K562 (cell line): ENCODE data around the gene RPL38. TPM values are rescaled to one million over a fixed set of nuclear protein-coding genes. Genes with fewer than 3 reads are reported as not detected.
A peak's percentile ranks its signal among the peaks of the same experiment; 100 is the strongest.

Experiments used
- ATAC-seq: fragments of 200-7000 bp; cut with Tn5 transposase; 3 replicates; pipeline ENCODE4 v1.9.1; 2020; ENCODE audit warnings: moderate library complexity
- BruUV-seq: library from RNA; stranded (reverse); fragments of 400-500 nt; replicated peaks from 2 replicates; lab custom pipeline; 2021; lab: Mats Ljungman, UMichigan
- CTCF ChIA-PET: fragments of 300-600 bp; formaldehyde crosslinking; extraction: SDS; loops from one replicate; lab custom pipeline; 2021; ENCODE audit warnings: low intra/inter-chr PET ratio; lab: Yijun Ruan, JAX
- POLR2A ChIA-PET: fragments of 300-600, 350-650 bp; sonication (Branson Sonifier 250); formaldehyde crosslinking; extraction: SDS; loops from one replicate; lab custom pipeline; 2021; ENCODE audit warnings: antibody characterized with exemption, inconsistent platforms; lab: Yijun Ruan, JAX
- DNase-seq, 4 experiments: peaks; one replicate each; pipeline versions ENCODE4 v3.0.0 to v3.0.0-alpha.2; 2011 to 2018; ENCODE audit warnings: low spot score in 3 of 4, mixed read lengths in 3 of 4; ENCODE audit errors: extremely low read depth in 1 of 4
- FAIRE-seq: peaks from 2 replicates; lab custom pipeline; 2011; peaks lifted over from hg19 to GRCh38; lab: Jason Lieb, UNC
- H2AFZ ChIP-seq: 2 replicates; pipeline ENCODE4 v1.6.0; 2011; ENCODE audit warnings: low read depth, low read length, control low read depth, inconsistent platforms
- H3K27ac ChIP-seq: fragments of 200-600 bp; 3 replicates; pipeline ENCODE4 v1.8.0; 2011; ENCODE audit warnings: low read depth, mild to moderate bottlenecking, control low read depth, inconsistent platforms, low read length, moderate library complexity, mixed read lengths; ENCODE audit errors: extremely low read depth
- H3K27me3 ChIP-seq, 2 experiments: fragments of 300-600 bp in 1 of 2; 2 replicates in 1 of 2; 3 replicates in 1 of 2; pipeline versions ENCODE4 v1.6.0 to v1.8.0; 2011; ENCODE audit warnings: inconsistent platforms in 2 of 2, low read length in 2 of 2, mild to moderate bottlenecking in 1 of 2, mixed read lengths in 1 of 2, moderate library complexity in 1 of 2; ENCODE audit not compliant: control insufficient read depth in 2 of 2, insufficient read depth in 2 of 2
- H3K36me3 ChIP-seq: fragments of 300-600 bp; 3 replicates; pipeline ENCODE4 v1.8.0; 2011; ENCODE audit warnings: mild to moderate bottlenecking, low read length, inconsistent platforms; ENCODE audit not compliant: control insufficient read depth, insufficient read depth
- H3K4me1 ChIP-seq, 2 experiments: fragments of 200-600 bp in 1 of 2; replicated peaks in 1 of 2; 2 replicates in 1 of 2; 3 replicates in 1 of 2; pipeline versions ENCODE4 v1.5.1 to v1.8.0; 2011; ENCODE audit warnings: inconsistent platforms in 2 of 2, low read length in 2 of 2, mild to moderate bottlenecking in 1 of 2, mixed read lengths in 1 of 2, moderate library complexity in 1 of 2; ENCODE audit not compliant: control insufficient read depth in 2 of 2, insufficient read depth in 2 of 2
- H3K4me2 ChIP-seq: 2 replicates; pipeline ENCODE4 v1.6.1; 2011; ENCODE audit warnings: low read length, control low read depth, inconsistent platforms, mixed read lengths; ENCODE audit not compliant: insufficient read depth
- H3K4me3 ChIP-seq: fragments of 200-600 bp; sonication (generic), shearing (Covaris generic); 2 replicates; pipeline ENCODE4 v1.5.1; 2016; ENCODE audit warnings: control low read depth, inconsistent platforms
- H3K79me2 ChIP-seq: fragments of 200-600 bp; 3 replicates; pipeline ENCODE4 v1.8.0; 2011; ENCODE audit warnings: low read length, inconsistent platforms; ENCODE audit not compliant: control insufficient read depth, insufficient read depth
- H3K9ac ChIP-seq, 2 experiments: 2 replicates each; pipeline versions ENCODE4 v1.6.0 to v1.6.1; 2011; ENCODE audit warnings: low read depth in 2 of 2, low read length in 2 of 2, control low read depth in 1 of 2, inconsistent platforms in 1 of 2, mild to moderate bottlenecking in 1 of 2, mixed read lengths in 1 of 2; ENCODE audit not compliant: insufficient read depth in 1 of 2
- H3K9me1 ChIP-seq: one replicate; pipeline ENCODE4 v1.6.0; 2011; ENCODE audit warnings: inconsistent platforms, mild to moderate bottlenecking, low read length, moderate library complexity; ENCODE audit not compliant: control insufficient read depth, insufficient read depth
- H3K9me3 ChIP-seq: replicated peaks from 2 replicates; pipeline ENCODE4 v1.5.1; 2011; ENCODE audit warnings: low read depth, low read length, inconsistent platforms; ENCODE audit not compliant: control insufficient read depth, insufficient read depth
- H4K20me1 ChIP-seq: replicated peaks from 2 replicates; pipeline ENCODE4 v1.6.1; 2011; ENCODE audit warnings: low read length, inconsistent platforms, mixed read lengths; ENCODE audit not compliant: control insufficient read depth, insufficient read depth
- ZNF311 ChIP-seq: fragments of 250-450 bp; sonication (Bioruptor Pico); IDR thresholded peaks from 2 replicates; pipeline ENCODE4 v1.4.0; 2020; ENCODE audit warnings: mild to moderate bottlenecking, moderate library complexity
- WGBS: fragments of 100-300 bp; shearing (Covaris generic); methylation state at CpG from one replicate; pipeline ENCODE4 v1.1.6; 2016; ENCODE audit warnings: low coverage, mixed read lengths; ENCODE audit not compliant: insufficient coverage; ENCODE audit errors: missing lambda C conversion rate; 5-methylcytosine and 5-hydroxymethylcytosine counted together
- in situ Hi-C: fragments of 300-500 bp; cut with MboI; formaldehyde crosslinking; loops from 4 replicates; pipeline ENCODE4 v1.15.0; 2018; ENCODE audit warnings: inconsistent platforms, mixed read lengths
- intact Hi-C: fragments of 100-400 bp; cut with micrococcal nuclease; formaldehyde crosslinking; loops from 2 replicates; pipeline ENCODE4 v1.14.2; 2022
- polyA plus RNA-seq, 8 experiments: library from polyadenylated mRNA; depleted of rRNA in 4 of 8; stranded (reverse) in 5 of 8; unstranded in 3 of 8; fragments of >200 nt; fragmentation: Nextera tagmentation in 2 of 8; fragmentation: Illumina TruSeq in 1 of 8; extraction: Ambion mirVana in 2 of 8; extraction: Trizol in 1 of 8; gene quantifications; 2 replicates each; pipeline versions ENCODE4 v1.2.1 to v1.2.3, GENCODE V29; 2011 to 2014; ENCODE audit warnings: inconsistent platforms in 1 of 8, missing spikeins in 1 of 8
- total RNA-seq, 7 experiments: library from RNA; depleted of rRNA in 6 of 7; stranded (reverse); fragments of >200 nt in 6 of 7; fragmentation: Illumina TruSeq in 2 of 7; extraction: Trizol in 2 of 7; gene quantifications; 2 replicates each; pipeline versions ENCODE4 v1.2.1 to v1.2.3, GENCODE V29; 2011 to 2021; ENCODE audit warnings: low replicate concordance in 1 of 7
- TF ChIP-seq, protein P1 (sequence below): fragments of 450-650 bp; IDR thresholded peaks from 2 replicates; pipeline ENCODE4 v1.6.1; 2016

The RPL38 gene
- total and polyA plus RNA-seq, 9 of the 15 experiments (the other 6 are each of a cell fraction or from before 2014, with no cell fraction given) = 1,224 to 3,864 (median 1,939) TPM

DNA sequence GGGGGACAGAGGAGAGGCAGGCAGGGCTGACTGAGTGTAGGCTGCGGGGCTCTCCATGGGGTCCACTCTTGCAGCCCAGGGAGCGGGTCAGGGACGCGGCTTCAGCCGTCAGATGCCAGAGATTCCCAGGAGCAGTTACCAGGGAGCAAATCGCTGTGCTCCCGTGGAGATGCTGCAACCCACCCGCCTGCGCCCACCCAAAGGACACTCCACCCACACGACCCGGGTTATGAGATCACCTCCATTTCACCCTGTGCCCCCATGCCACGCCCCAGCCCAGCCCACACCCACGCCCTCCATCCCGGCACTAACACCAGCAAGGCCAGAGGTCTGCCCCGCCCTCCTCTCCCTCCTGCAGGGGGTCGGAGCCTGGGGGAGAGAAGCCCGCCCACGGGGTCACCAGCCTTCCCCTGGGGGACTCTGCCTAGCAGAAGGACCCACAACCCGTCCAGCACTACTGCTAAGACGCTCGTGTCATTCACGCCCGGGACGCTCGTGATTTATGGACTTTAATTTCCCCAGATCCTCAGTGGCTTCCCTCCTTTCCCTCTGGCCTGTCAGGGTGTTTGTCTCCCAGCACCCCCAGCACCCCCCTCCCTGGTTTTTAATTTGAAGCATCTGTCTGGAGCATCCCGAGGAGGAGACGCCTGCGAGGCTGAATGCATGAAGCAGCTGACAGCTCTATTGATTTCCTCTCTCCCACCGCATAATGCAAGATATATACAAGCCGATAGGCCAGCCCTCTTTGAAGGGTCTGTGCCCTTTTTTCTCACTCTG, 6.7 kb upstream of the RPL38 start:
- no peak overlapping the region for H3K27ac ChIP-seq
- no TSS peak for BruUV-seq
- peak overlapping the region in 1 of 2 experiments; percentile 62; a peak in 1 of 4 replicates for H3K9ac ChIP-seq
- peaks cover 39 to 79% of the 10 kb centered on the region in 2 experiments for H3K27me3 ChIP-seq
- H3K79me2 ChIP-seq = no peaks in the 10 kb centered on the region
- H3K36me3 ChIP-seq = no peaks in the 10 kb centered on the region
- ATAC-seq = no peak
- H2AFZ ChIP-seq = no peak overlapping the region
- H3K4me3 ChIP-seq = no peak overlapping the region
- peaks cover 0 to 14% of the 10 kb centered on the region in 2 experiments; a peak in 3 of 5 replicates for H3K4me1 ChIP-seq
- intact Hi-C loops (no loop called here), in situ Hi-C loops (no loop called here)
- CTCF ChIA-PET = no interaction called here
- POLR2A ChIA-PET = interaction anchor here (0.6 to 1.1 kb wide), 3 partner anchors 7 to 484 kb away, joined by 3 to 4 read pairs (median 4); no protein-coding TSS in a partner anchor
- no peaks in the 10 kb centered on the region for H3K9me3 ChIP-seq
- TF ChIP-seq, protein P1, sequence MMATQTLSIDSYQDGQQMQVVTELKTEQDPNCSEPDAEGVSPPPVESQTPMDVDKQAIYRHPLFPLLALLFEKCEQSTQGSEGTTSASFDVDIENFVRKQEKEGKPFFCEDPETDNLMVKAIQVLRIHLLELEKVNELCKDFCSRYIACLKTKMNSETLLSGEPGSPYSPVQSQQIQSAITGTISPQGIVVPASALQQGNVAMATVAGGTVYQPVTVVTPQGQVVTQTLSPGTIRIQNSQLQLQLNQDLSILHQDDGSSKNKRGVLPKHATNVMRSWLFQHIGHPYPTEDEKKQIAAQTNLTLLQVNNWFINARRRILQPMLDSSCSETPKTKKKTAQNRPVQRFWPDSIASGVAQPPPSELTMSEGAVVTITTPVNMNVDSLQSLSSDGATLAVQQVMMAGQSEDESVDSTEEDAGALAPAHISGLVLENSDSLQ = 0 out of 2 replicates have a peak, but pooled peaks have one; percentile 16
- TF ChIP-seq ZNF311 = no peak
- peaks cover 17% of the 10 kb centered on the region; the same call in 1 of the 2 replicates for H4K20me1 ChIP-seq
- H3K4me2 ChIP-seq = no peak overlapping the region
- DNase-seq = peak in 2 of 4 experiments; percentile 46 to 52
- FAIRE-seq = no peak
- 2% methylated on average over 27 of the region's 30 CpGs for WGBS
- no peaks in the 10 kb centered on the region for H3K9me1 ChIP-seq
